Measurements from ENCODE around the gene TPSB2.

GRCh38 chr16:1212616-1213194, 17.3 kb downstream of the TPSB2 start:
- TF ChIP-seq REST (IDR thresholded peaks at IDR 0.05; ENCODE audit: low read depth) (no peak), ZBTB7A (IDR thresholded peaks at IDR 0.05; ENCODE audit: low read depth) (no peak), MAX (IDR thresholded peaks at IDR 0.05) (no peak), YY1 (IDR thresholded peaks at IDR 0.05; ENCODE audit: low read depth) (no peak), CEBPB (IDR thresholded peaks at IDR 0.05) (no peak), EP300 (IDR thresholded peaks at IDR 0.05; ENCODE audit: borderline replicate concordance) (no peak), FOXM1 (IDR thresholded peaks at IDR 0.05; ENCODE audit: borderline replicate concordance, low read depth) (no peak), TCF12 (IDR thresholded peaks at IDR 0.05; ENCODE audit: low read depth) (no peak), RAD21 (IDR thresholded peaks at IDR 0.05; ENCODE audit: low read depth) (no peak)

Measured in Ishikawa (cell line).